NCI-H187 (cell line): ENCODE measurements around the gene DCT.
A peak's percentile ranks its signal among the peaks of the same experiment; 100 is the strongest.

Experiments
- DNase-seq, 2 experiments: peaks; one replicate each; lab custom pipeline; 2025; lab: John Stamatoyannopoulos, UW

The DCT gene

DNA sequence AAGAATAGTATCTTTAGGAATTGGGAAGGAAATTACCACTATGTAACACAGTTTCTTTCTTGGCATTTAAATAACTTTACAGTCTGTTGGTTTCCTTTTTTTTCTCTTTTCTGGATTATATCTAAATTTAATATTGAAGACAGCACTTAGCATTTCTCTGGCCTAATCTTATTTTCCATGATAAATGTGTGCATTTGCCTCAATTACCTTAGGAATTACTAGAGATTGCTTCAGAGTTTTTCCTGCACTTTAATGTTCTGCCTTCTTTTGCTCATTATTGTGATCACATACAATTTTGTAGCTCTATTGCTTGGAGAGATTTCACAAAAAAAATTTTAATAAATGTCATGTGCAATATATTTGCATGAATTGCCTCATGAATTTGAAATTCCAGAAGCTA is 25.1 kb downstream of the DCT start:
- no peak for DNase-seq

GRCh38 chr13:94444826-94445225 is 34.7 kb downstream of the DCT start:
- DNase-seq: no peak

- peak; percentile 28 to 40 for DNase-seq
Observed at GRCh38 chr13:94435604-94436226, 43.8 kb downstream of the DCT start.

DNA sequence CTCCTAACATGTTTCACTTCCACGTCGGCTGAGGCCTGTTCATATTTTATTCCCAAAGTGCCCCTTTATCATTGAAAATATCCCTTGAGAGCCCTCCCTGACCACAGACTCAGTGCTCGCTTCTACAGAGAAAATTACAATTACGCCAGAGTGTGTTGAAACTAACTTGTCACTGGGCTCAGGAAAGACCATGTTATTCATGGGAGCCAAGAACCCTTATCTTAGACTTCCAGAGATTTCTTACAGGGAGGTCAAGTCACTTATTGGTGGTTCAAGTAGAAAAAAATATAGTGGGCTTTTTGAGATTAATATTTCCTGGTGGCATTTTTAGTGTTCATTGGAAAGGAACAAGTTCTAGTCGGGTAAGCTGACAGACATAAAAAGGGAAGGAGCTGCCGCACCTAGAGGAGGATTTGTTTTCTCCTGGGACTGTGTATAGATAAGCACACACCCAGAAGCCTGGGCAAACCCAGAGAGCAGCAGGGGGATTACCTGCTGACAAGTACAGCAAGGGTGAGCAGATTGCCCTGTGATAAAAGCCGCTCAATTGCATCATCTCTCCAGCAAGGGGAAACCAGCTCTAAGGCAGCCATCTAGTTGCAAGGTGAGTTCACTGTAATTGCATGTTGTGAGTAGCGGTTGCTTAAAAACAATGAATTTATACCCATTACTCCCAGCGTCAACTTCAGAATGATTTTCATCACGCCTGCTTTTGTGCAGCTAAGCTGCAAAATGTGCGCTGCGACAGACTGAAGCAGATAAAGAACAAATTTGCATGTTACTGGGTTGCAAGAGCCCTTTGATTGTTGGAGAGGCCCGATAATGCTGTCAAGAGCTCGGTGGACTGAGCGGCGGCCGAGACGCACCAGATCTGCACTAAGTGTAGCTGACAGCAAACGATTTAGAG is 46.2 kb downstream of the DCT start:
- DNase-seq: peak; percentile 59 to 77

GRCh38 chr13:94431987-94432386 is 47.5 kb downstream of the DCT start:
- no peak for DNase-seq

DNA sequence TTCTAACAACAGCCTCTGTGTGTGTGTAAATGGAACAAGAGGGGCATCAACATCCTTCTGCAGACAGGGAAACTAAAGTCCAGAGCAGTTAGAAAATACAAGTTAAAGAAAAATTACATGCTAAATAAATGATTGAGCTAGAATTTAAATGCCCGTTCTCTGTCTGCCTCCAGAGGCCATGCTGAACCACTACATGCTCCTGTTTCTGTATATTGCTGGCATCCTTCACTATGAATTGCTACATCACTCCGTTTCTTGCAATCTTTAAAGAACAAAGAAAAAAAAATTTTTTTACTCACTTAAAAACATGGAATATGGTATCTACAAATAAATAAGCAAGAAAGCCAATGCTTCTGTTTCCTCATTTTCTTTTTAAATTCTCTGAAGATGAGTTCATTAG is 47.9 kb downstream of the DCT start:
- DNase-seq: no peak

DNA sequence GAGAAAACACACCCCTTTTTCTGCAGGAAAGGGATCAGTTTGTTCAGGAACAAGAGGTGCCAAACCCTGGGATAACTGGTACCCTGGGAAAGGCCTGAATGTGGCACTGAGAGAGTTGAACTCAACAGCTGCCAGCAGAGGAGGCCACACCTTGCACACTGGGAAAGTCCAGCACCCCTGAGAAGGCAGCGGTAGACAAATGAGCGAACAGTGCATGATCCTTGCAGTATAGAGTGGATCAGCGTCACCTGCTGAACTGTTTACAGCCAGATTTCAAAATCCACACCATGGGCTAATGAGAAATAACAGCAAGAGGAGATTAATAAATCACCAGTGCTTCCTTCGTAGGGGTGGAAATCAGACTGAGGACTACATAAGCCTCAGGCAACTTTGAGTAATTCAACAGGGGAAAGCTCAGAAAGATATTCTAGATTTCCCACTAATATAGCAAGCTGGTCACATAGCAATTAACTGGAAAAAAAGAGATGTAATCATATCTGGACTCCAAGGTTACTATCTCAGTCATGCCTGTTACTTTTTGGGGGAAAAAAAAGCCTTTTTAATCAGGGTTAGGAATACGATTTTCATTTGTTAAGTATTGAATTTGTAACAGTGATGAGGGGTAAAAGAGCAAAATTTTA is 52.0 kb downstream of the DCT start:
- DNase-seq: no peak

DNA sequence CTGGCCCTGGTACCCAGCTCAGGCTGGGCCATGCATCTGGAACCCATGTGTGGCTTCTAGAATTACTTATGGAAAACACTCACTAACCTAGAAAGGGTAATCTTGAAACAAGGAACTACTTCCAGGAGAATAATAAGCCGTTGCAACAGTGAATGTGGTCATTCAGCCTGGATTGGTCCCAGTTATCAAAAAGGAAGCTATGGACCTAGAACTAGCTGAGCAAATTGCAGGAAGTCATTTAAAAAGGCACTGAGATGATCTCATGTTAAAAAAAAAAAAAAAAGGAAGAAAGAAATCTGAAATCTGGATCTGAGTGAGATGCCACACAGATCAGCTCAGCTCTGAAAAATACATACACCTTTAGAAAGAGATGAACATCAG is 59.6 kb downstream of the DCT start:
- no peak for DNase-seq

DNA sequence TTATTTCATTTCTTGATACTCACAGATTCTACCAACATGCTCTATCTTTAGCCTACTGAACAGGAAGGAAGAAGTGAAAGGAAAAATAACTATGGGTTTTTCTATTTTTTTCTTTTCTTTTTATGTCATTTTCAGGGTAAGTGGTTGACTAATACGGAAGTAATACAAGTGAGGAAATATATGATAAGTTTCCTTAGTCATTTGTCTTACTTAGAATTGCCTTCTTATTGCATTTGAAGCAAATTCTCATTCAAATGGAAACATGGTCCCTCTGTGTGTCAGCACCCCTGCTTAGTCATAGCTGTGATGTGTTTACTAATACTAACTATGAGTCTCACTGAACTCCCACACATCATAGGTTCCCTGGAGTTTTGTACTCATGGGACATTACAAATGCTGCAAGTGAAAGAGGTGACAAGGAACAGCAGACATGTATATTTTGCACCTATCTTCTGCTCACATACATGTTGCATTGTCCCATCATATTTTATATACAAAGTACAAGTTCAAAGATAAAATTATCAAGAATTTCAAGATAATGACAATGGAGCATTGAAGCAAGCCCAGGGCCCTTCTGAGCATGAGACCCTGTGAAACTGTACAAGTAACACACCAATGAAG is 60.1 kb downstream of the DCT start:
- no peak for DNase-seq

- DNase-seq: no peak
Observed at GRCh38 chr13:94417294-94417693, 62.2 kb downstream of the DCT start.

DNA sequence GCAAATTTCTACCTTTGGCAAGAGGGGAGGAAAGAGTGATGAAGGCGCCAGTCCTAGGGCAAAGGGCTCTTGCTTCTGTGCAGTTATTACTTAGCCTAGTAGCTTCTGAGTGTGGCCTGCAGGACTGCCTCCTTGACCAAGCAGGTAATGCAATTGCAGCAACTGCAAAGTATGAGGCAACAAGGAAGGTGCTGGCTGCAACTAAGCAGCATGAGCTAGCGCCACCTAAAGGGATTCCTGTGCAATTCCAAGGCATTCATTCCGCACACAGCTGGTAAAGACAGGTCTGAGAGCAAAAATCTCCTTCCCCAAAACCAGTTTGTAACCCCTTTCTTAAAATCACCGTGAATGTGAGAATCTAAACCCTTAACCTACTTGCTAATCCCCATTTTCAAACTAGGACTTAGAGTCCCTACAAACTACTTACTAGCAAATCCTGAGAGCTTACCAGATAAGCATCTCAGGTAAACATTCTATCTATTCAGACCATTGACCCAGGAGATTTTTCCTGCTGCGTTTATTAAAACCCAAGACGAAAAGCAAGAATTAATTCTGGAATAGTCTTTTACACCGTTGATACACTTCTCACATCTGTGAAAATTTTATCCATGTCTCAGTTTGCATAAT is 62.9 kb downstream of the DCT start:
- DNase-seq: no peak

DNA sequence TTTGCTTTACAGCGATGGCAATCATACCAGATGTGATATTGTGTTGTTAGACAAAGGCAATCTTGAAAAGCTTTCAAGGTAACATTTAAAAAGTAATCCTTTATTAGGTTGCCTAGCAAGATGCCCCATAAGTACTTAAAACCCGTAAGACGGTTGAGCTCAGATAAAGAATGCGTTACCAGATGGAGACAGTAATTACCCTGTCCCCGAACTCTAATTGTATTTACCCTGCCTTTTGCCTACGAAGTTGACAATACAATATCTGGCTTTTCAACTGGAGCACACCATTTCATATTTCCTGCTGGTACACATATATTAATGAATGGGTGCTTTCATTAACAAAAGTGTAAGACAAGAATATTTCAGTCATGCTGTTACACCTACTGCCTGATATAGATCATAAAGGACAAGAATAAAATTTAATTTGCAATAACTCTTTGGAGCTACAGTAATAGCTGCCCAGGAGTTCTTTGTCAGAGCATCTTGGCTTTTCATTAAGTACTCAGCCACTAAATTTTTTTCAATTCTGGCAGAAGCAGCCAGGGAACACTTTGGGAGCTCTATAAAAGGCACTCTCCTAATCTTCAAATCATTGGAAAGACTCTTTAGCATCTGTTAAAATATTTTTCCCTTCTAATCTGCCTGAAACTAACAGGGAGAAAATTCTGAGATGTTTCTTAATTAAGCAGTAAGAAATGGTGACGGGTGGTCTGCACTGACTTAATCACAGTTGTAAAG is 63.8 kb downstream of the DCT start:
- DNase-seq: peak in 1 of 2 experiments; percentile 63

DNA sequence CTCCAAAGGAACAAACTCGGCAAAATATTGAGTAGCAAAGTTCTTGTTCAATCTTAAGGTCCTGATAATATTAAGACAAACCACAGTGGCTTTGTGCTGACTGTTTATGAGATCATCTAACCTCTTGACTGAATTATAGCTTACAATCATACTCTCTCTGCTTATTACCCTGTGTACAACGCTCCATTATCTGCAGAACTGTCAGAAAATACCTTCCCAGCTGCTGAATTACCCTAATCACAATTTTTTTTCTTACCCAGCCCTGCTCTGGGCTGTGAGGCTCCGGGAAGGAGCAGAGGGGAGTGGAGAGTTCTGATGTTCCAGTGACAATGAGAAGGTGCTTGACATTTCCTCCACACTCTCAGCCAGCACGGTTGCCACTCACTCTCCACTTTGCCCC is 64.8 kb downstream of the DCT start:
- DNase-seq: peak; percentile 40 to 42

DNA sequence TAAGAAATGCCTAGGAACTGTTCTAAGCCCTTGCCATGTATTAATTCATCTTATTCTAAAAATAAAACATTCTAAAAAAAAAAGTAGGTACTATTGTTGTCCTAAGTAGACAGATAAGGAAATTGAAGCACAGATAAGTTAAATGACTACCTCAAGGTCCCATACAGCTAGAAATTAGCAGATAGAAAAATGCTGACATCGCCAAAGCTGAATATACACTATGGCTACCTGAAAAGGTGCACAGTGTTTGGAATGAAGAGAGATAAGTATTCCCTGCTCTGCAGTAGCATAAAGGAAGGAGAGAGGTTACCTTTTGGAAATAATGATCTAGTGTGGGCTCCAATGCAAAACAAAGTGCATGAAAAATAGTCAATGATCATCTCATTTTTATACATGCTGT is 65.3 kb downstream of the DCT start:
- no peak for DNase-seq

GRCh38 chr13:94413598-94413944 is 65.9 kb downstream of the DCT start:
- no peak for DNase-seq

GRCh38 chr13:94412870-94413597 is 66.4 kb downstream of the DCT start:
- no peak for DNase-seq

GRCh38 chr13:94411747-94412146 is 67.7 kb downstream of the DCT start:
- DNase-seq: no peak

DNA sequence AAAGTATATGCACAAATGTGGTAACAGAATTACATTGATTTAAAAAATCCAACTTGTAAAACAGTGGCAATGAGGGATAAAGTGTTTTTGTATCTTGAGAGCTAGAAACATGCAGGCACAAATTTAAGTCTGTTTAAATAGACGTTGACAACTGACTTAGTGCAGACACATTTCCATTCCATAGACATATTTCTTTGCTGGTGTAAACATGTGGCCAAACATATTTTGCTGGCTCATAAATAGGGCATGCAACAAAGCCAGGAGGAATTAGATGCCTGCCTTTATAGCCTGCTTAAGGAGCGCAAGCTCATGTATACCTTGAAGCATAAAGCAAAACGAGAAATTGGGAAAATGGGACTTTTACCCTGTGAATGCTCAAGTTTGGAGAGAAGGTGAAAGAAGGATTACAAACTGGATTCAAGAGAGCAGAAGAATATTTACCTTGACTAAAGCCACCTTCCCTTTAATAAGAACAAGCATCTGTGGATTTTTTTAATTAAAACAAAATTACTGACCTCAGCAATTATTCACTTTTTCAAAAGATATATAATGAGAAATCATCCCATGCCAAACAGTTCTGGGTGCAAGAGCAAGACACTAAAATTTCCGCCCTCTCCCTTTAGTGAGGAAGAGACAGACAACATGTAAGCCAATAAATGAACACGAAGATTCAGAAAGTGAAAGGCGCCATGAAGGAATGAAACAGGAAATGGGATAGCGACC is 71.0 kb downstream of the DCT start:
- DNase-seq: no peak

DNA sequence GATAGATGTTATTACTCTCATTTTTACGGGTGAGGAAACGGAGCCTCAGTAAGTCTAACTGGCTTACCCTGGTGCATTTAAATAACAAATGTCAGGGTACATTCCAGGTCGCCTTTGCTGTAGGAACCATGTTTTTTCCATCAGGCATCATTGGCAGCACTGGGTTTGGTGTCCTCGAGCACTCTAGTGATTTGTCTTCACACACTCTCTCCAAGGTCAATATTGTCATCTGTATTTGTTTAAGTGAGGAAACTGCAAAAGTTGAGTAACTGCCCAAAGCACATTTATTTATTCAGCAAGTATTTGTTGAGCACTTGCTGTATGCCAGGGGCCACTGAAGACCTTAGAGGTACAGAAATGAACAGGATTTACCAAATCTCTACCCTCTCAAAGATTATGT is 78.6 kb downstream of the DCT start:
- no peak for DNase-seq

DNA sequence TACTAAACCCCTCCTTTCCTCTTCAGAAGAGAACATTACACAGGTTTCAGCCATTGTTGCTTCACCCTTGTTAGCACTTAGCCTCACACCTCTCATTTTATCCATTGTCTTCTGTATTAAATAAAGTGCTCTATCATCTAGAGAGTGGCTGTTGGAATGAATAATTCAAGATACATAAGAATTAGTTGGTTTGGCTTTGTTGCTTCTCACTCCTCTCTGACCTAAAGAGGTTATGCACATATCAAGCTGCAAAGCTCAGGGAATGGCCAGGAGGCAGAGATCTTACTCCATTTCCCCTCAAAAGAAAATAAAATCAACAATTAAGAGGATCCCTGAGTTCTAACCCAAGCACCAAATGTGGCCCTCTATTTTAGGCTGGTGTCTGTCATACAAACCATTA is 79.7 kb downstream of the DCT start:
- DNase-seq: no peak
